Liver (tissue), 9 donors: ENCODE measurements around the gene RAB35. TPM values are rescaled to one million over a fixed set of nuclear protein-coding genes. Genes with fewer than 3 reads are reported as not detected.

Source experiments
- DNase-seq: peaks from one replicate; pipeline ENCODE4 v3.0.0-alpha.2; 2017; ENCODE audit warnings: low spot score
- H3K27ac ChIP-seq, 2 donors: one replicate each; pipeline ENCODE4 v1.7.0; 2013; ENCODE audit warnings: inconsistent platforms in 2 of 2, low read length in 2 of 2, control low read depth in 1 of 2, low read depth in 1 of 2, mild to moderate bottlenecking in 1 of 2
- H3K27me3 ChIP-seq, 4 donors: one replicate each; pipeline versions ENCODE4 v1.6.1 to v1.7.0; 2013; ENCODE audit warnings: low read length in 3 of 4, inconsistent platforms in 1 of 4, mild to moderate bottlenecking in 1 of 4, moderate library complexity in 1 of 4; ENCODE audit not compliant: control insufficient read depth in 4 of 4, insufficient read depth in 4 of 4
- H3K36me3 ChIP-seq, 4 donors: one replicate each; pipeline versions ENCODE4 v1.6.1 to v1.7.0; 2013; ENCODE audit warnings: low read length in 3 of 4, mild to moderate bottlenecking in 3 of 4, low read depth in 1 of 4, moderate library complexity in 1 of 4; ENCODE audit not compliant: control insufficient read depth in 4 of 4, insufficient read depth in 3 of 4
- H3K4me1 ChIP-seq, 4 donors: one replicate each; pipeline versions ENCODE4 v1.6.1 to v1.7.0; 2013; ENCODE audit warnings: low read length in 3 of 4, mild to moderate bottlenecking in 3 of 4, moderate library complexity in 1 of 4; ENCODE audit not compliant: control insufficient read depth in 4 of 4, insufficient read depth in 4 of 4
- H3K4me3 ChIP-seq, 3 donors: one replicate each; pipeline versions ENCODE4 v1.6.1 to v1.7.0; 2013; ENCODE audit warnings: low read length in 3 of 3, control low read depth in 1 of 3, low read depth in 1 of 3, mild to moderate bottlenecking in 1 of 3
- H3K9ac ChIP-seq, 2 donors: one replicate each; pipeline ENCODE4 v1.7.0; 2013; ENCODE audit warnings: low read length in 2 of 2, mild to moderate bottlenecking in 2 of 2, moderate library complexity in 2 of 2, control low read depth in 1 of 2, low read depth in 1 of 2
- H3K9me3 ChIP-seq, 4 donors: one replicate each; pipeline versions ENCODE4 v1.6.1 to v1.7.0; 2013; ENCODE audit warnings: low read length in 3 of 4; ENCODE audit not compliant: control insufficient read depth in 4 of 4
- FOXA2 ChIP-seq: IDR thresholded peaks from 2 replicates; pipeline ENCODE4 v1.6.1; 2016; ENCODE audit warnings: antibody characterized with exemption
- GABPA ChIP-seq, 2 donors: IDR thresholded peaks in 1 of 2; conservative IDR thresholded peaks in 1 of 2; 2 replicates each; pipeline ENCODE4 v1.6.1; 2016; ENCODE audit warnings: antibody characterized with exemption in 2 of 2, mild to moderate bottlenecking in 1 of 2, moderate library complexity in 1 of 2
- HNF4A ChIP-seq, 2 donors: conservative IDR thresholded peaks; 2 replicates each; pipeline ENCODE4 v1.6.1; 2016; ENCODE audit warnings: antibody characterized with exemption in 2 of 2, mild to moderate bottlenecking in 2 of 2
- HNF4G ChIP-seq: IDR thresholded peaks from 2 replicates; pipeline ENCODE4 v1.6.1; 2016; ENCODE audit warnings: antibody characterized with exemption
- JUND ChIP-seq, 2 donors: IDR thresholded peaks; 2 replicates each; pipeline ENCODE4 v1.6.1; 2016; ENCODE audit warnings: antibody characterized with exemption in 2 of 2
- REST ChIP-seq: IDR thresholded peaks from 2 replicates; pipeline ENCODE4 v1.6.1; 2016; ENCODE audit warnings: antibody characterized with exemption, mild to moderate bottlenecking
- SP1 ChIP-seq: IDR thresholded peaks from 2 replicates; pipeline ENCODE4 v1.6.1; 2018; ENCODE audit warnings: antibody characterized with exemption, mild to moderate bottlenecking
- TAF1 ChIP-seq: conservative IDR thresholded peaks from 2 replicates; pipeline ENCODE4 v1.6.1; 2016; ENCODE audit warnings: antibody characterized with exemption, mild to moderate bottlenecking
- YY1 ChIP-seq: IDR thresholded peaks from 2 replicates; pipeline ENCODE4 v1.6.1; 2016; ENCODE audit warnings: antibody characterized with exemption, mild to moderate bottlenecking
- ZBTB33 ChIP-seq: IDR thresholded peaks from 2 replicates; pipeline ENCODE4 v1.6.1; 2016; ENCODE audit warnings: antibody characterized with exemption
- WGBS: extraction: QIAGEN DNeasy Blood & Tissue Kit; methylation state at CpG from one replicate; pipeline ENCODE4 v1.1.7; 2013; 5-methylcytosine and 5-hydroxymethylcytosine counted together
- polyA plus RNA-seq, 2 donors: library from polyadenylated mRNA; stranded (reverse) in 1 of 2; unstranded in 1 of 2; fragments of 200-250 nt in 1 of 2; fragments of >200 nt in 1 of 2; fragmentation: Nextera tagmentation in 1 of 2; extraction: Ambion mirVana in 1 of 2; gene quantifications; one replicate each; pipeline versions ENCODE4 v1.2.1 to v1.2.3, GENCODE V29; 2013 to 2015
- total RNA-seq, 2 donors: library from RNA; depleted of rRNA; stranded (reverse); fragments of >200 nt; gene quantifications; one replicate each; pipeline ENCODE4 v1.2.3, GENCODE V29; 2014
- TF ChIP-seq, protein P1 (sequence below): IDR thresholded peaks from 2 replicates; pipeline ENCODE4 v1.6.1; 2016; ENCODE audit warnings: antibody characterized with exemption
- donor health status: healthy.
- donor health status: healthy.
- donor health status: healthy.
- donor health status: healthy.
- donor health status: healthy.

The RAB35 gene
- total and polyA plus RNA-seq, 4 donors, result 7.4 to 14.4 (median 10.2) TPM

DNA sequence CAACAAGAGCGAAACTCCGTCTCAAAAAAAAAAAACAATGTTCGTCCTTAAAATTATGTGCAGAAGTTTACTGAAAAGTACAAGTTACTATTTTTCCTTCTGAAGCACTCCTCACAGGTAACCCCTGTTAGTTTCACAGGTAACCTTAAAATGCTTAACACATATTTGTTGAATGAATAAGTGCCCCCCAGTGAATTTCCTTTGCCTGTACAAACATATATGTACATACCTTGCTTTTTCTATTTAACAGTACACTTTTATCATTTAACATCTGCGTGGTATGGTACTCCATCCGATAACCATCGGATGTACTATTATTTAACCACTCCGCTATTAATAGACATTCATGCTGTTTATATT, 1.4 kb upstream of the RAB35 start:
- Histone ChIP-seq H3K9ac (peak overlapping the region; percentile 12 to 74), H3K27me3 (no peaks in the 10 kb centered on the region), H3K4me1 (peaks cover 13 to 30% (median 26%) of the 10 kb centered on the region in 4 donors), H3K9me3 (no peaks in the 10 kb centered on the region), H3K27ac (no peak overlapping the region), H3K4me3 (peak overlapping the region in 2 of 3 donors; percentile 95 to 97), H3K36me3 (no peaks in the 10 kb centered on the region)
- TF ChIP-seq ZBTB33, result no peak
- no peak for TF ChIP-seq JUND (IDR thresholded peaks at IDR 0.05)
- TF ChIP-seq GABPA (IDR thresholded peaks at IDR 0.05 in 1 of 2, conservative IDR thresholded peaks at IDR 0.05 in 1 of 2), result no peak
- TF ChIP-seq, protein P1, sequence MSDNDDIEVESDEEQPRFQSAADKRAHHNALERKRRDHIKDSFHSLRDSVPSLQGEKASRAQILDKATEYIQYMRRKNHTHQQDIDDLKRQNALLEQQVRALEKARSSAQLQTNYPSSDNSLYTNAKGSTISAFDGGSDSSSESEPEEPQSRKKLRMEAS, result no peak
- TF ChIP-seq FOXA2, result no peak
- TF ChIP-seq HNF4G, result no peak
- no peak for TF ChIP-seq REST
- no peak for TF ChIP-seq TAF1
- TF ChIP-seq HNF4A (conservative IDR thresholded peaks at IDR 0.05), result no peak
- TF ChIP-seq YY1, result no peak
- TF ChIP-seq SP1, result no peak
- whole genome bisulfite sequencing, result 57% methylated on average over 7 of the region's 7 CpGs
- DNase-seq, result no peak

DNA sequence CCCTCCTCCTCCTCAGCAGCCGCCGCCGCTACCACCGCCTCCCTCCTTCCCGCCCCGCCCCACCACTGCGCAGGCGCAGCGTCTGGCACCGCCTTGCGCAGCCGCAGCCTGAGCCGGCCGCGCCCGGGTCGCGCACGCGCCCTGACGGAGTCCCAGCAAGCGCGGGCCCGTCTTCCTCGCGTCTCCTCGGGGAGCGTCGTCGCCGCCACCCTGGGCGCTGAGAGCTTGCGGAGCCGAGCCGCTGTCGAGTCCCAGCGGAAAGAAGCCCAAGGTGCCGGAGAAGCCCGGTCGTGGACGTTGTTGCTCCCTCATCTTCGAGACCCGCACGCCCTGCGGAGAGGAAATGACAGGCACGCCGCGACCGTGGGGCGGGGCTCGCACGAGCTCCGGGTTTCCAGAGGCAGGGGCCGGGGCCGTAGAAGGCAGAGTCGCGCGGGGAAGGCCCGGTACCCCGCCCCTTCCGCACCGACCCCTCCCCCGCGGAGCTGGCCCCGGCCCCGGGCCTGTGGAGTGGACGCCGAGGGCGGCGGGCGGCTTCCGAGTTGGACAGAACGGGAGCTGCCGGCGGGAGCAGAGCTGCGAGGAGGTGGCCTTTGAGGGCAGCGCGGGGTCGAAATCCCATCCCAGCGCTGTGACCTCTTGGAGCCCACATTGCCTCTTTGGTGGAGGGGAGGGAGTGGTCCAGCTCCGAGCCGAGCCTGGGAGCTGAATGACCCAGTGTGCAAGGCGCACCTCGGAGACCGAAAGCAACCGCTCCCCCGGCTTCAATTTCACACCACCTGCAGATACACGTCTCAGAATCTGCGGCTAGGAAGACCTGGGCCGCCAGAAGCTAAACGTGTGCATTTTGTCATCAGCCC, 469 bp upstream of the RAB35 start:
- Histone ChIP-seq H3K36me3 (no peaks in the 10 kb centered on the region), H3K9me3 (no peaks in the 10 kb centered on the region), H3K4me3 (peak overlapping the region; percentile 94 to 97 (median 95)), H3K9ac (peak overlapping the region; percentile 65 to 74), H3K27me3 (no peaks in the 10 kb centered on the region), H3K27ac (peak overlapping the region; percentile 93 to 96), H3K4me1 (peaks cover 13 to 30% (median 26%) of the 10 kb centered on the region in 4 donors)
- TF ChIP-seq GABPA (IDR thresholded peaks at IDR 0.05 in 1 of 2, conservative IDR thresholded peaks at IDR 0.05 in 1 of 2) (peak in 1 of 2 donors; percentile 50), FOXA2 (no peak), HNF4G (no peak)
- DNase-seq, result peak; percentile 96
- WGBS, result under 1% methylated on average over 91 of the region's 91 CpGs
